RWPE2 (cell line): ENCODE measurements around the gene CABP5.

ENCODE experiments used
- ATAC-seq: fragments of 200-7000 bp; cut with Tn5 transposase; 3 replicates; pipeline ENCODE4 v1.9.1; 2021; ENCODE audit warnings: low read depth
- DNase-seq: peaks from one replicate; pipeline ENCODE4 v3.0.0-alpha.2; 2020; ENCODE audit warnings: low spot score
- H3K27ac ChIP-seq: fragments of 450-650 bp; 2 replicates; pipeline ENCODE4 v1.5.1; 2017; ENCODE audit warnings: mild to moderate bottlenecking; ENCODE audit not compliant: poor library complexity, severe bottlenecking
- H3K27me3 ChIP-seq: fragments of 250-450 bp; sonication (Bioruptor Pico); 2 replicates; pipeline ENCODE4 v1.5.1; 2021; ENCODE audit warnings: mild to moderate bottlenecking, moderate library complexity; ENCODE audit not compliant: insufficient read depth, poor library complexity, severe bottlenecking
- H3K36me3 ChIP-seq: fragments of 250-450 bp; sonication (Bioruptor Pico); 2 replicates; pipeline ENCODE4 v1.5.1; 2020; ENCODE audit warnings: low read depth, mild to moderate bottlenecking, moderate library complexity
- H3K4me1 ChIP-seq: fragments of 250-450 bp; sonication (Bioruptor Pico); 2 replicates; pipeline ENCODE4 v1.5.1; 2021; ENCODE audit warnings: mild to moderate bottlenecking, moderate library complexity; ENCODE audit not compliant: insufficient read depth, poor library complexity, severe bottlenecking
- H3K4me3 ChIP-seq: fragments of 250-450 bp; sonication (Bioruptor Pico); 2 replicates; pipeline ENCODE4 v1.5.1; 2021; ENCODE audit warnings: mild to moderate bottlenecking, moderate library complexity; ENCODE audit not compliant: severe bottlenecking
- H3K9me3 ChIP-seq: fragments of 250-450 bp; sonication (Bioruptor Pico); 2 replicates; pipeline ENCODE4 v1.5.1; 2021; ENCODE audit warnings: mild to moderate bottlenecking, moderate library complexity; ENCODE audit not compliant: severe bottlenecking
- TF ChIP-seq, protein P1 (sequence below): fragments of 450-650 bp; IDR thresholded peaks from one replicate; pipeline ENCODE4 v1.5.1; 2017; ENCODE audit warnings: mild to moderate bottlenecking, moderate library complexity; ENCODE audit not compliant: poor library complexity, severe bottlenecking

Gene CABP5

GRCh38 chr19:48061401-48062344, 17.8 kb upstream of the CABP5 start:
- H3K27ac ChIP-seq: no peak overlapping the region
- no peak overlapping the region for H3K4me3 ChIP-seq
- no peaks in the 10 kb centered on the region for H3K27me3 ChIP-seq
- TF ChIP-seq, protein P1, sequence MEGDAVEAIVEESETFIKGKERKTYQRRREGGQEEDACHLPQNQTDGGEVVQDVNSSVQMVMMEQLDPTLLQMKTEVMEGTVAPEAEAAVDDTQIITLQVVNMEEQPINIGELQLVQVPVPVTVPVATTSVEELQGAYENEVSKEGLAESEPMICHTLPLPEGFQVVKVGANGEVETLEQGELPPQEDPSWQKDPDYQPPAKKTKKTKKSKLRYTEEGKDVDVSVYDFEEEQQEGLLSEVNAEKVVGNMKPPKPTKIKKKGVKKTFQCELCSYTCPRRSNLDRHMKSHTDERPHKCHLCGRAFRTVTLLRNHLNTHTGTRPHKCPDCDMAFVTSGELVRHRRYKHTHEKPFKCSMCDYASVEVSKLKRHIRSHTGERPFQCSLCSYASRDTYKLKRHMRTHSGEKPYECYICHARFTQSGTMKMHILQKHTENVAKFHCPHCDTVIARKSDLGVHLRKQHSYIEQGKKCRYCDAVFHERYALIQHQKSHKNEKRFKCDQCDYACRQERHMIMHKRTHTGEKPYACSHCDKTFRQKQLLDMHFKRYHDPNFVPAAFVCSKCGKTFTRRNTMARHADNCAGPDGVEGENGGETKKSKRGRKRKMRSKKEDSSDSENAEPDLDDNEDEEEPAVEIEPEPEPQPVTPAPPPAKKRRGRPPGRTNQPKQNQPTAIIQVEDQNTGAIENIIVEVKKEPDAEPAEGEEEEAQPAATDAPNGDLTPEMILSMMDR: no peak
- H3K36me3 ChIP-seq: no peaks in the 10 kb centered on the region
- ATAC-seq (no peak), DNase-seq (no peak)
- no peaks in the 10 kb centered on the region for H3K4me1 ChIP-seq
- peaks cover 2% of the 10 kb centered on the region for H3K9me3 ChIP-seq

DNA sequence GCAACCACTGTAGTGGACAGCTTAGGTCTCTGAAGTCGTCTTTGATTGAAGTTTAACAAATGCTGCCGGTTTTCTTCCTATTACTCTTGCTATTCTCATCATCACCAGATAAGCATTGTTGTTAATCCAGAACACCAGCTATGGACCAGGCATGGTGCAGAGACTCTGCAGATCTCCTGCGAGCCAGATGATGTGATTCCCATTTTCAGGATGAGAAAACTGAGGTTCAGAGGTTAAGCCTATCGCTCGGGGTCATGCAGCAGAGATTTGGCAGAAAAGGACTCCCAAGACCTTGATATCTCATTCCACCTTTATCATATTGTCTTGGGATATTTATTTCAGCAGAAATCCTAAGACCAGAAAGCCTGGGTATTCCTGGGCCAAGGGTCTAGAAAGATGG, 16.5 kb upstream of the CABP5 start:
- DNase-seq (no peak), ATAC-seq (no peak)
- no peaks in the 10 kb centered on the region for H3K4me1 ChIP-seq
- TF ChIP-seq, protein P1: no peak
- no peak overlapping the region for H3K4me3 ChIP-seq
- no peak overlapping the region for H3K27ac ChIP-seq
- no peaks in the 10 kb centered on the region for H3K27me3 ChIP-seq
- no peaks in the 10 kb centered on the region for H3K36me3 ChIP-seq
- H3K9me3 ChIP-seq: peaks cover 2% of the 10 kb centered on the region

DNA sequence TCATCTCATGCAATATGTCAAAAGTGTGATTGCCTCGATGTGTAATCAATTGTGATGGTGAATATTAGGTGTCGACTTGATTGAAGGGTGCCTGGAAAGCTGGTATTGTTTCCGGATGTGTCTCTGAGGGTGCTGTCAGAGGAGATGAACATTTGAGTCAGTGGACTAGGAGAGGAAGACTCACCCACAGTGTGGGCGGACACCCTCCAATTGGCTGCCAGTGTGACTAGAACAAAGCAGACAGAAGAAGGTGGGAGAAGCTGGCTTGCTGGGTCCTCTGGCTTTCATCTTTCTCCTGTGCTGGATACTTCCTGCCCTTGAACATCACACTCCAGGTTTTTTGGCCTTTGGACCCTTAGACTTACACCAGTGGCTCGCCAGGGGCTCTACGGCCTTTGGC, 15.5 kb upstream of the CABP5 start:
- Histone ChIP-seq H3K27ac (no peak overlapping the region), H3K4me3 (no peak overlapping the region), H3K4me1 (no peaks in the 10 kb centered on the region), H3K27me3 (no peaks in the 10 kb centered on the region), H3K9me3 (peaks cover 2% of the 10 kb centered on the region), H3K36me3 (no peaks in the 10 kb centered on the region)
- ATAC-seq (no peak), DNase-seq (no peak)
- TF ChIP-seq, protein P1: no peak

DNA sequence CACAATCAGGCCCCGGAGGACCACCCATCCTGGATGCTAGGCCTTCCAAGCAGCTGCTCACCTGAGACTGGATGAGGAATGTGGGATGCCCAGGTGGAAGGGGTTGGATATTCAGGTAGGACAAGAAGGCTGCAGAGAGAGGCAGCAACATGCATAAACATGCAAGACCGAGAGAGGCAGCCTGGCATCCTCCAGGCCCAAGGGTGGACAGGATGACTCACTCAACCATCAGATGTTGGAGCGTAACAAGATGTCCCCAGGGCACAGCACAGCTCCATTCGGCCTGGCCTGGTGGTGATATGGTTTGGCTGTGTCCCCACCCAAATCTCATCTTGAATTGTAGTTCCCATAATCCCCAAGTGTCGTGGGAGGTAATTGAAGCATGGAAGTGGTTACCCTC, 10.0 kb upstream of the CABP5 start:
- DNase-seq (peak; percentile 63), ATAC-seq (peak; percentile 76)
- no peaks in the 10 kb centered on the region for H3K36me3 ChIP-seq
- H3K9me3 ChIP-seq: no peaks in the 10 kb centered on the region
- no peak overlapping the region for H3K27ac ChIP-seq
- no peak overlapping the region for H3K4me3 ChIP-seq
- TF ChIP-seq, protein P1: no peak
- H3K27me3 ChIP-seq: no peaks in the 10 kb centered on the region
- H3K4me1 ChIP-seq: no peaks in the 10 kb centered on the region

- no peak for DNase-seq
- no peak overlapping the region for H3K4me3 ChIP-seq
- TF ChIP-seq, protein P1: no peak
- H3K9me3 ChIP-seq: no peaks in the 10 kb centered on the region
- no peak for ATAC-seq
- H3K36me3 ChIP-seq: no peaks in the 10 kb centered on the region
- no peaks in the 10 kb centered on the region for H3K27me3 ChIP-seq
- no peak overlapping the region for H3K27ac ChIP-seq
- H3K4me1 ChIP-seq: no peaks in the 10 kb centered on the region
Measured at GRCh38 chr19:48053076-48053475, 9.2 kb upstream of the CABP5 start.
